ENCODE measurements around the gene ZNF107.

ZNF107 gene

DNA sequence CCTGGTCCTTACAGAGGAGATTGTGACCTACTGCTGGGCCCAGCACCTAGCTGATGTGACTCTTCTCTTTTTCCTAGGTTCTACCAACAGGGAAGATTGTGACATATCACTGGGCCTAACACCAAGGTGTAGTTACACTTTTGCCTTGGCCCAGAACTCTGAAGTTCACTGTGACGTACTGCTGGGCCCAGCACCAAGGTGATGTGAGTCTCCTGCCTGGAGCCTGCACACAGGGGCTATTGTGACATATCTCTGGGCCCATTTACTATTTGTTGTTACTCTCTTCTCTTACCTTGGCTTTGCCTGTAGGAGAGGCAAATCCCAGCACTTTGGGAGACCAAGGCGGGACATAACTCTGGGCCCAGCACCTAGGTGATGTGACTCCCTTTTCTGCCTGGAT is 23.1 kb upstream of the ZNF107 start:
- TF ChIP-seq, protein P1, sequence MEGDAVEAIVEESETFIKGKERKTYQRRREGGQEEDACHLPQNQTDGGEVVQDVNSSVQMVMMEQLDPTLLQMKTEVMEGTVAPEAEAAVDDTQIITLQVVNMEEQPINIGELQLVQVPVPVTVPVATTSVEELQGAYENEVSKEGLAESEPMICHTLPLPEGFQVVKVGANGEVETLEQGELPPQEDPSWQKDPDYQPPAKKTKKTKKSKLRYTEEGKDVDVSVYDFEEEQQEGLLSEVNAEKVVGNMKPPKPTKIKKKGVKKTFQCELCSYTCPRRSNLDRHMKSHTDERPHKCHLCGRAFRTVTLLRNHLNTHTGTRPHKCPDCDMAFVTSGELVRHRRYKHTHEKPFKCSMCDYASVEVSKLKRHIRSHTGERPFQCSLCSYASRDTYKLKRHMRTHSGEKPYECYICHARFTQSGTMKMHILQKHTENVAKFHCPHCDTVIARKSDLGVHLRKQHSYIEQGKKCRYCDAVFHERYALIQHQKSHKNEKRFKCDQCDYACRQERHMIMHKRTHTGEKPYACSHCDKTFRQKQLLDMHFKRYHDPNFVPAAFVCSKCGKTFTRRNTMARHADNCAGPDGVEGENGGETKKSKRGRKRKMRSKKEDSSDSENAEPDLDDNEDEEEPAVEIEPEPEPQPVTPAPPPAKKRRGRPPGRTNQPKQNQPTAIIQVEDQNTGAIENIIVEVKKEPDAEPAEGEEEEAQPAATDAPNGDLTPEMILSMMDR (IDR thresholded peaks at IDR 0.05; ENCODE audit: borderline replicate concordance, insufficient read depth, low read depth, low read length): no peak
- no peak overlapping the region for H3K4me3 ChIP-seq (ENCODE audit: low read depth, low read length)

DNA sequence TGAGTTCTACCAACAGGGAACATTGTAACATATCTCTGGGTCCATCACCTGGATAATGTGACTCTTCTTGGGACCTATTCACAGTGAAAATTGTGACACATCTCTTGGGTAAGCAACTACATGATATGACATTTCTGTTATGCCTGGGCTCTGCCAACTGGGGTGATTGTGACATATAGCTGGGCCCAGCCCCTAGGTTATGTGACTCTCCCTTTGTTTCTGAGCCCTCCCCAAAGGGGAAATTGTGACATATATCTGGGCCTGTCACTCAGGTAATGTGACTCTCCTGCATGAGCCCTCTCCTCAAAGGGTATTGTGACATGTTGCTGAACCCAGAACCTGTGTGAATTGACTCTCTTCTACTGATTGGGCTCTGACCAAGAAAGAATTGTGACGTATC is 22.4 kb upstream of the ZNF107 start:
- TF ChIP-seq, protein P1 (IDR thresholded peaks at IDR 0.05; ENCODE audit: borderline replicate concordance, insufficient read depth, low read depth, low read length): no peak
- no peak overlapping the region for H3K4me3 ChIP-seq (ENCODE audit: low read depth, low read length)

DNA sequence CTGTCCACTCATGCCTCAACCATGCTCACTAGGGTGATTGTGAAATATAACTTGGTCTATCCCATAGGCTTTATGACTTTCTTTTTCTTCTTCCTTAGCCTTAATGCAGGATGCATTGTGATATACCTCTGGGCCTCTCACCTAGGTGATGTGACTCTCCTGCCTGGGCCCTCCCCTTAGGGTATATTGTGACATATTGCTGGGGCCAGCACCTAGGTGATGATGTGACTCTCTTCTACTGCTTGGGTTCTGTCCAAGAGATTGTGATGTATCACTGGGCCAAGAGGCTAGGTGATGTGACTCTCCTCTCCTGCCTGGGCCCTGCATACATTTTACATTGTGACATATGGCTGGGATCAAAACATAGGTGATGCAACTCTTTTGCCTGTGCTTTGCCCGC is 14.7 kb upstream of the ZNF107 start:
- H3K4me3 ChIP-seq (ENCODE audit: low read depth, low read length): no peak overlapping the region
- TF ChIP-seq, protein P1 (IDR thresholded peaks at IDR 0.05; ENCODE audit: borderline replicate concordance, insufficient read depth, low read depth, low read length): no peak

DNA sequence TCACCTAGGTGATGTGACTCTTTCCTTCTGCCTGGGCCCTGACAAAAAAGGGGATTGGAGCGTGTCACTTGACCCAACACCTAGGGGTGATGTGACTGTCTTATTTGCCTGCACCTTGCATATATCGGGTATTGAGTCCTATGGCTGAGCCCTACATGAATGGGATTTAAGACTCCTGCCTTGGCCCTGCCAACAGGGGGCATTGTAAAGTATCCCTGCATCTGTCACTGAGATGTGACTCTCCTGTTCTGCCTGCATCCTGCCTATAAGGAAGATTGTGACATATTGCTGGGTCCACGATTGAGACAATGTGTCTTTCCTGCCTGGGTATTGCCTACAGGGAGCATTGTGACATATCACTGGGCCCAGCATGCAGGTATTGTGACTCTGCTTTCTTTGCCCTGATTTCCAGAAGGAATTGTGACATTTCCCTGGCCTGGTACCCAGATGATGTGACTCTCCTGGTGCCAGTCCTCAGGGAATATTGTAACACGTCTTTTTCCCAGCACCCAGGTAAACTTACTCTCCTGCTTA is 14.2 kb upstream of the ZNF107 start:
- no peak overlapping the region for H3K4me3 ChIP-seq (ENCODE audit: low read depth, low read length)
- TF ChIP-seq, protein P1 (IDR thresholded peaks at IDR 0.05; ENCODE audit: borderline replicate concordance, insufficient read depth, low read depth, low read length): no peak

DNA sequence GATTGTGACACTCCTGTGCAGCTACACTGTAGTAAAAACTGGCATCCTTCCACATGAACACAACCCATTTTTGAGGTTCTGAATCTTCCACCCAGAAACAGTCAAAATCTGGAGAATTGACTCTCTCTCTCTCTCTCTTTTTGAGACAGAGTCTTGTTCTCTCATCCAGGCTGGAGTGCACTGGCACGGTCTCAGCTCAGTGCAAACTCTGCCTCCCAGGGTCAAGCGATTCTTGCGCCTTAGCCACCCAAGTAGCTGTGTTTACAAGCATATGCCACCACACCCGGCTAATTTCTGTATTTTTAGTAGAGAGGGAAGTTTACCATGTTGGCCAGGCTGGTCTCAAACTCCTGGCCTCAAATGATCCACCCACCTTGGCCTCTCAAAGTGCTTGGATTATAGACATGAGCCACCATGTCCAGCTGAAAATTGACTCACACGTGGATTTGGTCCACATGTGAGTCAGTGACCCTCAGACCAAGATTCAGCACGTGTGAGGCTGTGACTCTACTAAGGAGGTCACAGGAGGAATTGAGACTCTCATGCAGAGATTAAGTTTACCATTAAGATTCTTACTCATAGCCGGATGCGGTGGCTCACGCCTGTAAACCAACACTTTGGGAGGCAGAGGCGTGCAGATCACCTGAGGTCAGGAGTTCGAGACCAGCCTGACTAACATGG is 12.1 kb upstream of the ZNF107 start:
- TF ChIP-seq, protein P1 (IDR thresholded peaks at IDR 0.05; ENCODE audit: borderline replicate concordance, insufficient read depth, low read depth, low read length): no peak

DNA sequence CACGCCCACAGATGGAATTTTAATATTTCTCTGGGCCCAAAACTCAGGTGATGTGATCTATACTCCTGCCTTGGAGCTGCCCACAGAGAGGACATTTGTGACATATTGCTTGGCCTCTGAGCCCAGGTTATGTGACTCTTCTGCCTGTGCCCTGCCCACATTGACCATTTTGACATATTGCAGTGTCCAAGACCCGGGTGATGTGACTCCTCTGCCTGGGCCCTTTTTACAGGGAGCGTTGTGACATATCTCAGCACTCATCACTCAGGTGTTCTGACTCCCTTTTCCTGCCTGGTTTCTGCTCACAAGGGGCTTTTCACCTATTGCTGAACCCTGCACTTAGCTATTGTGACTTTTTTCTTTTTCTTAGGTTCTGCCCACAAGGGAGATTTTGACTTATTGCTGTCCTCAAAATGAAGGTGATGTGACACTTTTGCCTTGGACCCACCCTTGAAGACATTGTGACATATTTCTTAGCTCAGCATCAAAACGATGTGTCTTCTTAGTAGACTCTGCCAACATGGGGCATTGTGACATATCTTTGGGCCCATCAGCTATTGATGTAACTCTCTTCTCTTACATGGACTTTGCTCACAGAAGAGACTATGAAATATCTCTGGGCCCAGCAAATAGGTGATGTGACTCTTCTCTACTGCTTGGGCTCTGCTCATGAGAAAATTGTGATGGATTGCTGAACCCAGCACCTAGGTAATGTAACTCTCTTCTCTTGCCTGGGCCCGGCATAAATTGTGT is 11.0 kb upstream of the ZNF107 start:
- TF ChIP-seq, protein P1 (IDR thresholded peaks at IDR 0.05; ENCODE audit: borderline replicate concordance, insufficient read depth, low read depth, low read length): no peak
- no peak overlapping the region for H3K4me3 ChIP-seq (ENCODE audit: low read depth, low read length)

More for the DNA sequence above, 12.1 kb upstream of the ZNF107 start:
- H3K4me3 ChIP-seq (ENCODE audit: low read depth, low read length): no peak overlapping the region

Data from GM12875 (cell line).